Liver (tissue), 9 donors: ENCODE data around the gene ABL2. TPM values are rescaled to one million over a fixed set of nuclear protein-coding genes. Genes with fewer than 3 reads are reported as not detected.
A peak's percentile ranks its signal among the peaks of the same experiment; 100 is the strongest.

Experiments
- DNase-seq: peaks from one replicate; pipeline ENCODE4 v3.0.0-alpha.2; 2017; ENCODE audit warnings: low spot score
- H3K27ac ChIP-seq, 2 donors: one replicate each; pipeline ENCODE4 v1.7.0; 2013; ENCODE audit warnings: inconsistent platforms in 2 of 2, low read length in 2 of 2, control low read depth in 1 of 2, low read depth in 1 of 2, mild to moderate bottlenecking in 1 of 2
- H3K27me3 ChIP-seq, 4 donors: one replicate each; pipeline versions ENCODE4 v1.6.1 to v1.7.0; 2013; ENCODE audit warnings: low read length in 3 of 4, inconsistent platforms in 1 of 4, mild to moderate bottlenecking in 1 of 4, moderate library complexity in 1 of 4; ENCODE audit not compliant: control insufficient read depth in 4 of 4, insufficient read depth in 4 of 4
- H3K36me3 ChIP-seq, 4 donors: one replicate each; pipeline versions ENCODE4 v1.6.1 to v1.7.0; 2013; ENCODE audit warnings: low read length in 3 of 4, mild to moderate bottlenecking in 3 of 4, low read depth in 1 of 4, moderate library complexity in 1 of 4; ENCODE audit not compliant: control insufficient read depth in 4 of 4, insufficient read depth in 3 of 4
- H3K4me1 ChIP-seq, 4 donors: one replicate each; pipeline versions ENCODE4 v1.6.1 to v1.7.0; 2013; ENCODE audit warnings: low read length in 3 of 4, mild to moderate bottlenecking in 3 of 4, moderate library complexity in 1 of 4; ENCODE audit not compliant: control insufficient read depth in 4 of 4, insufficient read depth in 4 of 4
- H3K4me3 ChIP-seq, 3 donors: one replicate each; pipeline versions ENCODE4 v1.6.1 to v1.7.0; 2013; ENCODE audit warnings: low read length in 3 of 3, control low read depth in 1 of 3, low read depth in 1 of 3, mild to moderate bottlenecking in 1 of 3
- H3K9ac ChIP-seq, 2 donors: one replicate each; pipeline ENCODE4 v1.7.0; 2013; ENCODE audit warnings: low read length in 2 of 2, mild to moderate bottlenecking in 2 of 2, moderate library complexity in 2 of 2, control low read depth in 1 of 2, low read depth in 1 of 2
- H3K9me3 ChIP-seq, 4 donors: one replicate each; pipeline versions ENCODE4 v1.6.1 to v1.7.0; 2013; ENCODE audit warnings: low read length in 3 of 4; ENCODE audit not compliant: control insufficient read depth in 4 of 4
- EGR1 ChIP-seq, 2 donors: IDR thresholded peaks; 2 replicates each; pipeline ENCODE4 v1.6.1; 2016 to 2018; ENCODE audit warnings: antibody characterized with exemption in 2 of 2, low read depth in 2 of 2
- FOXA2 ChIP-seq: IDR thresholded peaks from 2 replicates; pipeline ENCODE4 v1.6.1; 2016; ENCODE audit warnings: antibody characterized with exemption
- GABPA ChIP-seq, 2 donors: IDR thresholded peaks in 1 of 2; conservative IDR thresholded peaks in 1 of 2; 2 replicates each; pipeline ENCODE4 v1.6.1; 2016; ENCODE audit warnings: antibody characterized with exemption in 2 of 2, mild to moderate bottlenecking in 1 of 2, moderate library complexity in 1 of 2
- HNF4A ChIP-seq, 2 donors: conservative IDR thresholded peaks; 2 replicates each; pipeline ENCODE4 v1.6.1; 2016; ENCODE audit warnings: antibody characterized with exemption in 2 of 2, mild to moderate bottlenecking in 2 of 2
- HNF4G ChIP-seq: IDR thresholded peaks from 2 replicates; pipeline ENCODE4 v1.6.1; 2016; ENCODE audit warnings: antibody characterized with exemption
- JUND ChIP-seq, 2 donors: IDR thresholded peaks; 2 replicates each; pipeline ENCODE4 v1.6.1; 2016; ENCODE audit warnings: antibody characterized with exemption in 2 of 2
- NR2F2 ChIP-seq: IDR thresholded peaks from 2 replicates; pipeline ENCODE4 v1.6.1; 2016; ENCODE audit warnings: antibody characterized with exemption
- RAD21 ChIP-seq, 2 donors: IDR thresholded peaks; 2 replicates each; pipeline ENCODE4 v1.6.1; 2016; ENCODE audit warnings: antibody characterized with exemption in 2 of 2, mild to moderate bottlenecking in 2 of 2
- SP1 ChIP-seq: IDR thresholded peaks from 2 replicates; pipeline ENCODE4 v1.6.1; 2018; ENCODE audit warnings: antibody characterized with exemption, mild to moderate bottlenecking
- TAF1 ChIP-seq: conservative IDR thresholded peaks from 2 replicates; pipeline ENCODE4 v1.6.1; 2016; ENCODE audit warnings: antibody characterized with exemption, mild to moderate bottlenecking
- YY1 ChIP-seq: IDR thresholded peaks from 2 replicates; pipeline ENCODE4 v1.6.1; 2016; ENCODE audit warnings: antibody characterized with exemption, mild to moderate bottlenecking
- WGBS: extraction: QIAGEN DNeasy Blood & Tissue Kit; methylation state at CpG from one replicate; pipeline ENCODE4 v1.1.7; 2013; 5-methylcytosine and 5-hydroxymethylcytosine counted together
- polyA plus RNA-seq, 2 donors: library from polyadenylated mRNA; stranded (reverse) in 1 of 2; unstranded in 1 of 2; fragments of 200-250 nt in 1 of 2; fragments of >200 nt in 1 of 2; fragmentation: Nextera tagmentation in 1 of 2; extraction: Ambion mirVana in 1 of 2; gene quantifications; one replicate each; pipeline versions ENCODE4 v1.2.1 to v1.2.3, GENCODE V29; 2013 to 2015
- total RNA-seq, 2 donors: library from RNA; depleted of rRNA; stranded (reverse); fragments of >200 nt; gene quantifications; one replicate each; pipeline ENCODE4 v1.2.3, GENCODE V29; 2014
- TF ChIP-seq, protein P1 (sequence below): IDR thresholded peaks from 2 replicates; pipeline ENCODE4 v1.6.1; 2016; ENCODE audit warnings: antibody characterized with exemption
- TF ChIP-seq, protein P2 (sequence below): IDR thresholded peaks from 2 replicates; pipeline ENCODE4 v1.6.1; 2016; ENCODE audit warnings: antibody characterized with exemption, mild to moderate bottlenecking
- TF ChIP-seq, protein P3 (sequence below): IDR thresholded peaks from 2 replicates; pipeline ENCODE4 v1.6.1; 2016; ENCODE audit warnings: antibody characterized with exemption
- TF ChIP-seq, protein P4 (sequence below): fragments of 150-350 bp; IDR thresholded peaks from 2 replicates; pipeline ENCODE4 v1.5.1; 2017; ENCODE audit warnings: improper control_type of control experiment, low read depth, low read length; ENCODE audit not compliant: missing input control
- TF ChIP-seq, protein P5 (sequence below): IDR thresholded peaks from 2 replicates; pipeline ENCODE4 v1.6.1; 2016; ENCODE audit warnings: antibody characterized with exemption
- donor health status: healthy.
- donor health status: healthy.
- donor health status: healthy.
- donor health status: healthy.
- donor health status: healthy.

ABL2 gene
- total and polyA plus RNA-seq, 4 donors = 1.8 to 7.8 (median 3.4) TPM

DNA sequence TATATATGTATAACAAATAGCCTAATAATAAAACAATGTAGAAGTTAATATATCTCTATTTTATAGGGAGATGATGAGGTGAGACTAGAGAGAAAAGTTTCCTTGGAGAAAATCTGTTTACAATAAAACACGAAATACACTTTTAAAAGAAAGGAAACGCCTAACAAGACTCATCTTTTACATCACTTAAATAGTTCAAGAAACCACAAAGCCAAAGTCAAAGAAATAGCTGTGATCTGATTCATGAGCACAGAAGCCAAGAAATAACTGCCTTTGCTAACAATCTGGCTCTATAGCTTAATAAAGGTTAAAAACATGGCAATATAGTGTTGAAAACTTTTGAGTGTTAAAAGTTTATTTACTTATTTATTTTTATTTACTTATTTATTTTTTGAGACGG is 86.2 kb downstream of the ABL2 start:
- no peak overlapping the region for H3K4me3 ChIP-seq
- 86% methylated on average over 3 of the region's 3 CpGs for WGBS
- H3K36me3 ChIP-seq = peaks cover 0 to 2% (median 0%) of the 10 kb centered on the region in 4 donors
- DNase-seq = no peak
- TF ChIP-seq, protein P1, sequence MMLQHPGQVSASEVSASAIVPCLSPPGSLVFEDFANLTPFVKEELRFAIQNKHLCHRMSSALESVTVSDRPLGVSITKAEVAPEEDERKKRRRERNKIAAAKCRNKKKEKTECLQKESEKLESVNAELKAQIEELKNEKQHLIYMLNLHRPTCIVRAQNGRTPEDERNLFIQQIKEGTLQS = no peak
- no peak for TF ChIP-seq JUND (IDR thresholded peaks at IDR 0.05)
- no peak for TF ChIP-seq FOXA2
- TF ChIP-seq, protein P2, sequence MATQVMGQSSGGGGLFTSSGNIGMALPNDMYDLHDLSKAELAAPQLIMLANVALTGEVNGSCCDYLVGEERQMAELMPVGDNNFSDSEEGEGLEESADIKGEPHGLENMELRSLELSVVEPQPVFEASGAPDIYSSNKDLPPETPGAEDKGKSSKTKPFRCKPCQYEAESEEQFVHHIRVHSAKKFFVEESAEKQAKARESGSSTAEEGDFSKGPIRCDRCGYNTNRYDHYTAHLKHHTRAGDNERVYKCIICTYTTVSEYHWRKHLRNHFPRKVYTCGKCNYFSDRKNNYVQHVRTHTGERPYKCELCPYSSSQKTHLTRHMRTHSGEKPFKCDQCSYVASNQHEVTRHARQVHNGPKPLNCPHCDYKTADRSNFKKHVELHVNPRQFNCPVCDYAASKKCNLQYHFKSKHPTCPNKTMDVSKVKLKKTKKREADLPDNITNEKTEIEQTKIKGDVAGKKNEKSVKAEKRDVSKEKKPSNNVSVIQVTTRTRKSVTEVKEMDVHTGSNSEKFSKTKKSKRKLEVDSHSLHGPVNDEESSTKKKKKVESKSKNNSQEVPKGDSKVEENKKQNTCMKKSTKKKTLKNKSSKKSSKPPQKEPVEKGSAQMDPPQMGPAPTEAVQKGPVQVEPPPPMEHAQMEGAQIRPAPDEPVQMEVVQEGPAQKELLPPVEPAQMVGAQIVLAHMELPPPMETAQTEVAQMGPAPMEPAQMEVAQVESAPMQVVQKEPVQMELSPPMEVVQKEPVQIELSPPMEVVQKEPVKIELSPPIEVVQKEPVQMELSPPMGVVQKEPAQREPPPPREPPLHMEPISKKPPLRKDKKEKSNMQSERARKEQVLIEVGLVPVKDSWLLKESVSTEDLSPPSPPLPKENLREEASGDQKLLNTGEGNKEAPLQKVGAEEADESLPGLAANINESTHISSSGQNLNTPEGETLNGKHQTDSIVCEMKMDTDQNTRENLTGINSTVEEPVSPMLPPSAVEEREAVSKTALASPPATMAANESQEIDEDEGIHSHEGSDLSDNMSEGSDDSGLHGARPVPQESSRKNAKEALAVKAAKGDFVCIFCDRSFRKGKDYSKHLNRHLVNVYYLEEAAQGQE = no peak
- TF ChIP-seq, protein P3, sequence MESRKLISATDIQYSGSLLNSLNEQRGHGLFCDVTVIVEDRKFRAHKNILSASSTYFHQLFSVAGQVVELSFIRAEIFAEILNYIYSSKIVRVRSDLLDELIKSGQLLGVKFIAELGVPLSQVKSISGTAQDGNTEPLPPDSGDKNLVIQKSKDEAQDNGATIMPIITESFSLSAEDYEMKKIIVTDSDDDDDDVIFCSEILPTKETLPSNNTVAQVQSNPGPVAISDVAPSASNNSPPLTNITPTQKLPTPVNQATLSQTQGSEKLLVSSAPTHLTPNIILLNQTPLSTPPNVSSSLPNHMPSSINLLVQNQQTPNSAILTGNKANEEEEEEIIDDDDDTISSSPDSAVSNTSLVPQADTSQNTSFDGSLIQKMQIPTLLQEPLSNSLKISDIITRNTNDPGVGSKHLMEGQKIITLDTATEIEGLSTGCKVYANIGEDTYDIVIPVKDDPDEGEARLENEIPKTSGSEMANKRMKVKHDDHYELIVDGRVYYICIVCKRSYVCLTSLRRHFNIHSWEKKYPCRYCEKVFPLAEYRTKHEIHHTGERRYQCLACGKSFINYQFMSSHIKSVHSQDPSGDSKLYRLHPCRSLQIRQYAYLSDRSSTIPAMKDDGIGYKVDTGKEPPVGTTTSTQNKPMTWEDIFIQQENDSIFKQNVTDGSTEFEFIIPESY = no peak
- TF ChIP-seq RAD21 (IDR thresholded peaks at IDR 0.05) = no peak
- TF ChIP-seq YY1 = no peak
- no peak for TF ChIP-seq SP1
- TF ChIP-seq, protein P4, sequence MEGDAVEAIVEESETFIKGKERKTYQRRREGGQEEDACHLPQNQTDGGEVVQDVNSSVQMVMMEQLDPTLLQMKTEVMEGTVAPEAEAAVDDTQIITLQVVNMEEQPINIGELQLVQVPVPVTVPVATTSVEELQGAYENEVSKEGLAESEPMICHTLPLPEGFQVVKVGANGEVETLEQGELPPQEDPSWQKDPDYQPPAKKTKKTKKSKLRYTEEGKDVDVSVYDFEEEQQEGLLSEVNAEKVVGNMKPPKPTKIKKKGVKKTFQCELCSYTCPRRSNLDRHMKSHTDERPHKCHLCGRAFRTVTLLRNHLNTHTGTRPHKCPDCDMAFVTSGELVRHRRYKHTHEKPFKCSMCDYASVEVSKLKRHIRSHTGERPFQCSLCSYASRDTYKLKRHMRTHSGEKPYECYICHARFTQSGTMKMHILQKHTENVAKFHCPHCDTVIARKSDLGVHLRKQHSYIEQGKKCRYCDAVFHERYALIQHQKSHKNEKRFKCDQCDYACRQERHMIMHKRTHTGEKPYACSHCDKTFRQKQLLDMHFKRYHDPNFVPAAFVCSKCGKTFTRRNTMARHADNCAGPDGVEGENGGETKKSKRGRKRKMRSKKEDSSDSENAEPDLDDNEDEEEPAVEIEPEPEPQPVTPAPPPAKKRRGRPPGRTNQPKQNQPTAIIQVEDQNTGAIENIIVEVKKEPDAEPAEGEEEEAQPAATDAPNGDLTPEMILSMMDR = no peak
- TF ChIP-seq TAF1 = no peak
- peaks cover 0 to 3% (median under 1%) of the 10 kb centered on the region in 4 donors for H3K4me1 ChIP-seq
- H3K27me3 ChIP-seq = no peaks in the 10 kb centered on the region
- H3K27ac ChIP-seq = no peak overlapping the region
- no peak overlapping the region for H3K9ac ChIP-seq
- no peaks in the 10 kb centered on the region for H3K9me3 ChIP-seq

DNA sequence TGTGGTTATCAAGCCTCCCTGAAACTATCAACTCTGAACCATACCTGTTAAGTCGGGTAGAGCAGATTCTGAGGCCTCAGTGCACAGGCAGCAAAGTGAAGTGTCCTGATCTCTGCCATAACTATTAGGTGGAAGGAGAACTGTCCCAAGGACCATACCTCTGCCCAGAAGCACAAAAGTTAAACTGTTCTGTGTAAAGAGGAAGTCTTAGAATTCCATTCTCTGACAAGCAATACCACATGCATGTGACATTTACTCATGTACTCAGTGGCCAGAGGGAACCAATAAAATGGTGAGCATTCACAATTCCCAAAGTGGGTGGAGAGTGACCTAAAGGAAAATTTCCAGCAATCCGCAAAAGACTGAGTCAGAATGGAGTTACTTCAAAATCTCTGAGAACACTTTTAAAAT is 86.6 kb downstream of the ABL2 start:
- no peak for DNase-seq
- H3K9me3 ChIP-seq = no peaks in the 10 kb centered on the region
- H3K27ac ChIP-seq = peak overlapping the region; percentile 27 to 45
- H3K9ac ChIP-seq = peak overlapping the region in 1 of 2 donors; percentile 29
- no peaks in the 10 kb centered on the region for H3K27me3 ChIP-seq
- peaks cover 0 to 2% (median 0%) of the 10 kb centered on the region in 4 donors for H3K36me3 ChIP-seq
- TF ChIP-seq, protein P4 = no peak
- TF ChIP-seq, protein P2 = no peak
- TF ChIP-seq SP1 (no peak), HNF4G (no peak), JUND (IDR thresholded peaks at IDR 0.05) (no peak), GABPA (IDR thresholded peaks at IDR 0.05 in 1 of 2, conservative IDR thresholded peaks at IDR 0.05 in 1 of 2) (no peak), NR2F2 (no peak), RAD21 (IDR thresholded peaks at IDR 0.05) (no peak), HNF4A (conservative IDR thresholded peaks at IDR 0.05) (no peak), EGR1 (IDR thresholded peaks at IDR 0.05; ENCODE audit: low read depth in 2 of 2) (no peak)
- TF ChIP-seq, protein P5, sequence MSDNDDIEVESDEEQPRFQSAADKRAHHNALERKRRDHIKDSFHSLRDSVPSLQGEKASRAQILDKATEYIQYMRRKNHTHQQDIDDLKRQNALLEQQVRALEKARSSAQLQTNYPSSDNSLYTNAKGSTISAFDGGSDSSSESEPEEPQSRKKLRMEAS = no peak
- 81% methylated on average over 2 of the region's 2 CpGs for WGBS
- peaks cover 0 to 6% (median 3%) of the 10 kb centered on the region in 4 donors for H3K4me1 ChIP-seq
- no peak overlapping the region for H3K4me3 ChIP-seq
